ENCODE measurements around the gene C6orf15.

Gene C6orf15

DNA sequence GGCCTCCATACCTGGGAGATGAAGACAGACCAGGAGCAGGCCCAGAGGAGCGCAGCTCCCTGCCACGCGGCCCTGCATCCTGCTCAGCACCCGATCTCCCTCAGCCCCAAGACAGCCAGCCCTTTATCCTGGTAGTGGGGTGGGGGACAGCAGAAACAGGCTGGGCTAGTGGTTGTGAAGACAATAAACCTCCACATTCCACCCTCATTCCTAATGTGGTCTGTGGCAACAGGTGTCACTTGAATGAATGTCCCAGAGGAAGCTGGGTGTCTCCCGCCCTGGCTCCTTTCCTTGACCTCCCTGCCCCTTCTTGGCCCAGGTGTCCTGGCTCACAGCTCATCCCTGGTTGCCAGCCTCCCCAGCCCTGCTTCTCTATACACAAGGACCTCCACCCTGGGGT lies at the start of gene C6orf15:
Gene C6orf15 (minus strand): TSS at position 98 of the 400 bp plus-strand sequence. CDS start 20 bp downstream, at position 78.
- DNase-seq = no peak
- Histone ChIP-seq H3K36me3 (replicated peaks; ENCODE audit: insufficient read depth, low read length) (no peaks in the 10 kb centered on the region), H3K79me2 (ENCODE audit: low read length) (no peaks in the 10 kb centered on the region), H3K9me2 (replicated peaks; ENCODE audit: insufficient read depth, low read length) (no peaks in the 10 kb centered on the region), H3K27ac (ENCODE audit: low read length) (no peak within 1 kb of the TSS), H3K4me2 (ENCODE audit: low read depth, low read length) (no peak within 1 kb of the TSS), H3K27me3 (replicated peaks; ENCODE audit: insufficient read depth, low read length) (peaks cover 71% of the 10 kb centered on the region), H3K4me1 (ENCODE audit: low read length) (no peaks in the 10 kb centered on the region), H2AFZ (ENCODE audit: low read length) (no peak within 1 kb of the TSS), H3K9me3 (replicated peaks; ENCODE audit: insufficient read depth, low read length) (no peaks in the 10 kb centered on the region), H3K9ac (ENCODE audit: low read length) (no peak within 1 kb of the TSS), H4K20me1 (ENCODE audit: insufficient read depth, low read length) (no peaks in the 10 kb centered on the region), H3K4me3 (ENCODE audit: low read length) (no peak within 1 kb of the TSS), H3F3A (ENCODE audit: insufficient read depth, low read length) (no peaks in the 10 kb centered on the region)
- no peak for TF ChIP-seq EZH2phosphoT487 (IDR thresholded peaks at IDR 0.05; ENCODE audit: low read length)
- no peak for TF ChIP-seq EZH2 (optimal IDR thresholded peaks at IDR 0.05; ENCODE audit: low read depth, low read length)
- TF ChIP-seq, protein P1, sequence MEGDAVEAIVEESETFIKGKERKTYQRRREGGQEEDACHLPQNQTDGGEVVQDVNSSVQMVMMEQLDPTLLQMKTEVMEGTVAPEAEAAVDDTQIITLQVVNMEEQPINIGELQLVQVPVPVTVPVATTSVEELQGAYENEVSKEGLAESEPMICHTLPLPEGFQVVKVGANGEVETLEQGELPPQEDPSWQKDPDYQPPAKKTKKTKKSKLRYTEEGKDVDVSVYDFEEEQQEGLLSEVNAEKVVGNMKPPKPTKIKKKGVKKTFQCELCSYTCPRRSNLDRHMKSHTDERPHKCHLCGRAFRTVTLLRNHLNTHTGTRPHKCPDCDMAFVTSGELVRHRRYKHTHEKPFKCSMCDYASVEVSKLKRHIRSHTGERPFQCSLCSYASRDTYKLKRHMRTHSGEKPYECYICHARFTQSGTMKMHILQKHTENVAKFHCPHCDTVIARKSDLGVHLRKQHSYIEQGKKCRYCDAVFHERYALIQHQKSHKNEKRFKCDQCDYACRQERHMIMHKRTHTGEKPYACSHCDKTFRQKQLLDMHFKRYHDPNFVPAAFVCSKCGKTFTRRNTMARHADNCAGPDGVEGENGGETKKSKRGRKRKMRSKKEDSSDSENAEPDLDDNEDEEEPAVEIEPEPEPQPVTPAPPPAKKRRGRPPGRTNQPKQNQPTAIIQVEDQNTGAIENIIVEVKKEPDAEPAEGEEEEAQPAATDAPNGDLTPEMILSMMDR (IDR thresholded peaks at IDR 0.05; ENCODE audit: low read length) = no peak

DNA sequence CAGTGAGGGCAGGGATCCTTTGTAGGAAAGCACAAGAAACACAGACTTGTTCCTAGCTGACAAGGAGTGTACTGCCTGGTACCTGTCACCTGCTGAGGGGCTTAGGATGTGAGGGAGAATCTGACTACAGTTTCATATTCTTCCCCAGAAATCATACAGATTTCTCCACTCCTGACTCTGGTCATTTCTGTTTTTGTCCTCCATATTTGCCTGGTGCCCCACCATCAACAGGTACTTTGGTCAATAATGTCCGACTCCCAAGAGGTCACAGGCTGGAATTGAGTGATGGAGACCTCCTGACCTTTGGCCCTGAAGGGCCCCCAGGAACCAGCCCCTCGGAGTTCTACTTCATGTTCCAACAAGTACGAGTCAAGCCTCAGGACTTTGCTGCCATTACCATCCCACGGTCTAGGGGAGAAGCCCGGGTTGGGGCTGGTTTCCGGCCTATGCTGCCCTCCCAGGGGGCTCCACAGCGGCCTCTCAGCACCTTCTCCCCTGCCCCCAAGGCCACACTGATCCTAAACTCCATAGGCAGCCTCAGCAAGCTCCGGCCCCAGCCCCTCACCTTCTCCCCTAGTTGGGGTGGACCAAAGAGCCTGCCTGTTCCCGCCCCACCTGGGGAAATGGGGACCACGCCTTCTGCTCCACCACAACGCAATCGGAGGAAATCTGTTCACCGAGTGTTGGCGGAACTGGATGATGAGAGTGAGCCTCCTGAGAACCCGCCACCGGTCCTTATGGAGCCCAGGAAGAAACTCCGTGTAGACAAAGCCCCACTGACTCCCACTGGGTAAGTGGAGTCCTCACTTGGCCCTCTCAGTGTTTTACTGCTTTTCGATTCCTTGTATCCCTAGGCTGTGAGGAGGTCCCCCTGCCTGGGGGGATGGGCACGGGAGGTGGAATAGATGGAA lies 49.1 kb upstream of the C6orf15 start:
- no peak overlapping the region for H3K4me3 ChIP-seq (ENCODE audit: low read length)
- no peaks in the 10 kb centered on the region for H3K9me2 ChIP-seq (replicated peaks; ENCODE audit: insufficient read depth, low read length)
- peaks cover 46% of the 10 kb centered on the region for H3K4me1 ChIP-seq (ENCODE audit: low read length)
- H3K9ac ChIP-seq (ENCODE audit: low read length) = no peak overlapping the region
- peaks cover 11% of the 10 kb centered on the region for H3F3A ChIP-seq (ENCODE audit: insufficient read depth, low read length)
- peaks cover 40% of the 10 kb centered on the region for H3K79me2 ChIP-seq (ENCODE audit: low read length)
- no peaks in the 10 kb centered on the region for H3K9me3 ChIP-seq (replicated peaks; ENCODE audit: insufficient read depth, low read length)
- no peak overlapping the region for H3K27ac ChIP-seq (ENCODE audit: low read length)
- no peaks in the 10 kb centered on the region for H3K36me3 ChIP-seq (replicated peaks; ENCODE audit: insufficient read depth, low read length)
- DNase-seq = no peak
- TF ChIP-seq EZH2phosphoT487 (IDR thresholded peaks at IDR 0.05; ENCODE audit: low read length) = no peak
- TF ChIP-seq, protein P1 (IDR thresholded peaks at IDR 0.05; ENCODE audit: low read length) = no peak
- TF ChIP-seq EZH2 (optimal IDR thresholded peaks at IDR 0.05; ENCODE audit: low read depth, low read length) = no peak
- H3K4me2 ChIP-seq (ENCODE audit: low read depth, low read length) = no peak overlapping the region
- no peaks in the 10 kb centered on the region; the same call in 1 of the 2 replicates for H4K20me1 ChIP-seq (ENCODE audit: insufficient read depth, low read length)
- no peaks in the 10 kb centered on the region for H3K27me3 ChIP-seq (replicated peaks; ENCODE audit: insufficient read depth, low read length)
- H2AFZ ChIP-seq (ENCODE audit: low read length) = no peak overlapping the region

DNA sequence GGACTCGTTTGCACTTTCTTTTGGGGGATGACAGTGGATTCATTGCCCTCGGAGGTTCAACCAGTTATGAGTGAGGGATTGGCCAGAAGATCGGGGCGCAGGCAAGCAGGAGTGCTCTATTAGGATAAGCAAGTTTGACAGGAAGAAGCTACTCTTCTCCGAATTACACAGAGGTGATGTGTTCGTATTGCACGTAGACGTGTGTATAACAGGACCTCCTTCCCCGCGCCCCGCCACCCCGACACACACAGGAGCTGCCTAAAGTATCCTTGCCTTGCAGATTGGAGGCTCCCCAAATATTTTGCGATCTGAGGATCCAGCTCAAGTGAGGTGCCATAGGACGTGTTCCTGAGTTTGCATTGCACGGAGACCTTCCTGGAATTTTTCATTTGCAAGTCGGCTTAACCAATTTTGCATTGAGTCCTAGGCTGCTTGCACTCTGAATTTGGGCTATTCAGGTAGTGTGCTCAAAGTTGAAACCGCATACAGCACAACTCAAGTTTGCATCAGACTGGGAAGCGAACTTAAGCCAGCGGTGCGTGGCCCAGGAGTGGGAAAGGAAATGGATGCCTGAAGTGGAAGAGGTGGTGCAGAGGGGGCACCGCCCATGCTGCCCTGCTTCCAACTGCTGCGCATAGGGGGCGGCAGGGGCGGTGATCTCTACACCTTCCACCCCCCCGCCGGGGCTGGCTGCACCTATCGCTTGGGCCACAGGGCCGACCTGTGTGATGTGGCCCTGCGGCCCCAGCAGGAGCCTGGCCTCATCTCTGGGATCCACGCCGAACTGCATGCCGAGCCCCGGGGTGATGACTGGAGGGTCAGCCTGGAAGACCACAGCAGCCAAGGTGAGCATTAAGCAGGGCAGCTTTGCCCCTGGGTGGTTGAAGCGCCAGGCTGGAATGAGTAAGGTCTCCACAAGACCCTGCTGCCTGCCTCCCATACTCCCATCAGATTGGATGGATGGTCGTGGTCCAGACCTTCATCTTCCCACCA lies 46.8 kb upstream of the C6orf15 start:
- H3K79me2 ChIP-seq (ENCODE audit: low read length) = peaks cover 40% of the 10 kb centered on the region
- peak overlapping the region; percentile 46; the same call in 1 of the 2 replicates for H3K27ac ChIP-seq (ENCODE audit: low read length)
- DNase-seq = peak; percentile 26
- no peaks in the 10 kb centered on the region; the same call in 1 of the 2 replicates for H4K20me1 ChIP-seq (ENCODE audit: insufficient read depth, low read length)
- H3K36me3 ChIP-seq (replicated peaks; ENCODE audit: insufficient read depth, low read length) = no peaks in the 10 kb centered on the region
- H3K9me3 ChIP-seq (replicated peaks; ENCODE audit: insufficient read depth, low read length) = no peaks in the 10 kb centered on the region
- H3K4me3 ChIP-seq (ENCODE audit: low read length) = peak overlapping the region; percentile 84
- TF ChIP-seq EZH2 (optimal IDR thresholded peaks at IDR 0.05; ENCODE audit: low read depth, low read length) = no peak
- TF ChIP-seq, protein P1 (IDR thresholded peaks at IDR 0.05; ENCODE audit: low read length) = peak; percentile 26
- H2AFZ ChIP-seq (ENCODE audit: low read length) = peak overlapping the region; percentile 78
- peaks cover 38% of the 10 kb centered on the region for H3K4me1 ChIP-seq (ENCODE audit: low read length)
- H3K27me3 ChIP-seq (replicated peaks; ENCODE audit: insufficient read depth, low read length) = no peaks in the 10 kb centered on the region
- no peaks in the 10 kb centered on the region for H3K9me2 ChIP-seq (replicated peaks; ENCODE audit: insufficient read depth, low read length)
- H3K4me2 ChIP-seq (ENCODE audit: low read depth, low read length) = peak overlapping the region; percentile 70
- peak overlapping the region; percentile 78 for H3K9ac ChIP-seq (ENCODE audit: low read length)
- 0 out of 2 replicates have a peak, but pooled peaks cover 8% of the 10 kb centered on the region for H3F3A ChIP-seq (ENCODE audit: insufficient read depth, low read length)

Data from MM.1S (cell line).